GM12864 (cell line): Measurements from ENCODE around the gene FGR.

Experiments
- DNase-seq: peaks from one replicate; pipeline ENCODE4 v3.0.0-alpha.2; 2011; ENCODE audit warnings: low read depth
- H3K4me3 ChIP-seq: 2 replicates; pipeline ENCODE4 v1.5.1; 2011; ENCODE audit warnings: mild to moderate bottlenecking, low read depth, low read length, control low read depth
- TF ChIP-seq, protein P1 (sequence below): IDR thresholded peaks from 2 replicates; pipeline ENCODE4 v1.5.1; 2011; ENCODE audit warnings: low read depth, mild to moderate bottlenecking, moderate library complexity, low read length, control low read depth, inconsistent platforms; ENCODE audit errors: missing control alignments

Gene FGR

DNA sequence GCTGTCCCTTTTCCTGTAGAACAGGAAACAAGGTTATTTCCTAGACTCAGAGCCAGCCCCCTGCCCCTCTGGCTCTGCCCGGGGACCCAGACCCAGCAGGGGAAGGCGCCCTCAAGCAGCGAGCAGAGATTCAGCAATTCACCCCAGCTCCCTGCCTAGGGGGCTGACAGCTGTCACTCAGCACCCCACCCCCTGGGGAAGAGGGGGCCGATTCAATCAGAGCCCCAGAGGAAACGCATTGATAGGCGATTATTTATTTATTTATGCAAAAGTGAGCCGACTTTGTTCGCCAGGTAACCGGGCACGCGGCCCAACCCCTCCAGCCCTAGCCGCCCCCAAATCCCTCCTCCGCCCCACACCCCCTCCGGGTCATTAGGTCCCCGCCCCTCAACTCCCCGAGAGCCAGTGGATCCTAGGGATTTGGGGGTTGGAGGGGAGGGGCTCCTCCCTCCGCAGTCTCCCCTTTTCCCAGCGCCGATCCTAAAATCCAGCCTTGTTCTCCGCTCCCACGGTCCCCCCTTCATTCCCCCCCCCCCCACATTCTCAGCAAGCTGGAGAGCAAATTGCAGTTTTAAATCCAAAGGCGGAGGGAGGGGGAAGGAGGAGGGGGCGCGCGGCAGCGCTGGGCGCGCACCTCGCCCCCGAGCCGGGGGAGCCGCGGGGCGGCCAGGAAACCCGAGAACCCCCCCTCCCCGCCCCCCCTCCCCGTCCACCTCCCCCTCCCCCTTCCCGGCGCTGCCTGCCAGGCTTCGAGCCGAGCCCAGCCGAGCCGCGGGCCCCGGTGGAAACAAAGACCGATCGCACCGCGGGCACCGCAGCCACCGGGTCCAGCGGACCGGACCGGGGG, 32.3 kb downstream of the FGR start:
- DNase-seq, result no peak
- H3K4me3 ChIP-seq, result peak overlapping the region; percentile 61
- TF ChIP-seq, protein P1, sequence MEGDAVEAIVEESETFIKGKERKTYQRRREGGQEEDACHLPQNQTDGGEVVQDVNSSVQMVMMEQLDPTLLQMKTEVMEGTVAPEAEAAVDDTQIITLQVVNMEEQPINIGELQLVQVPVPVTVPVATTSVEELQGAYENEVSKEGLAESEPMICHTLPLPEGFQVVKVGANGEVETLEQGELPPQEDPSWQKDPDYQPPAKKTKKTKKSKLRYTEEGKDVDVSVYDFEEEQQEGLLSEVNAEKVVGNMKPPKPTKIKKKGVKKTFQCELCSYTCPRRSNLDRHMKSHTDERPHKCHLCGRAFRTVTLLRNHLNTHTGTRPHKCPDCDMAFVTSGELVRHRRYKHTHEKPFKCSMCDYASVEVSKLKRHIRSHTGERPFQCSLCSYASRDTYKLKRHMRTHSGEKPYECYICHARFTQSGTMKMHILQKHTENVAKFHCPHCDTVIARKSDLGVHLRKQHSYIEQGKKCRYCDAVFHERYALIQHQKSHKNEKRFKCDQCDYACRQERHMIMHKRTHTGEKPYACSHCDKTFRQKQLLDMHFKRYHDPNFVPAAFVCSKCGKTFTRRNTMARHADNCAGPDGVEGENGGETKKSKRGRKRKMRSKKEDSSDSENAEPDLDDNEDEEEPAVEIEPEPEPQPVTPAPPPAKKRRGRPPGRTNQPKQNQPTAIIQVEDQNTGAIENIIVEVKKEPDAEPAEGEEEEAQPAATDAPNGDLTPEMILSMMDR, result no peak

DNA sequence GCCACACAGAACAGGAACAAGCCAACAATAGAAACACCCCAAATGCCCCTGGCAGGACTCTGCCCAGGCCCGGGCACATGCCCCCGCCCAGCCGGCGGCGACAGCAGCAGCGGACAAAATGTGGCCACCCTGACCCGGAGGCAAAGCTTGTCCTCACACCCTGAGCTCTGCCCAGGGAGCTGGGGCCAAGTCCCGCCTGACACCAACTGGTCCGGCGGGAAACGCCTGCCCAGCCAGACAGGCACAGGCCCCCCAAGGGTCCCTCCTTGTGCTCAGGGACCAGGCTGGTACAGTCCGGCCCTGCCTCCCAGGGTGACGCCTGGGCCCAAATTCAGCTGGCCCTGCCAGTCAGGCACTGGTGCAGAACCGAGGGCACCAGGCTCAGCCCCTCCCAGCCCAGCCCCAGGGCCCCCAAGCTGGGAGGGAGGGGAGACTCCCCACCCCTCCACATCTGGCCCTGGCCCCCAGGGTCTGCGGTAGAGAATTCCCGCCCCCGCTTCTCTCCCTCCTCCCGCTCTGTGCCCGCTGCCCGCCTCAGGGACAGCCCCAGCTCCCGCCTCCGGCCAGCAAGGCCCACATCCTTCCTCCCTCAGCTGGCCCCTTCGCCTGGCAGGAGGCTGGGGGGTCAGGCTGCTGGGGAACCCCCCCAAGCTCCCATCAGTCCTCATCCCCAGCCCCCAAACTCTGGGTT, 33.1 kb downstream of the FGR start:
- TF ChIP-seq, protein P1, result no peak
- no peak for DNase-seq
- peak overlapping the region; percentile 61 for H3K4me3 ChIP-seq

GRCh38 chr1:27601321-27601770, 33.6 kb downstream of the FGR start:
- TF ChIP-seq, protein P1, result no peak
- DNase-seq, result no peak
- H3K4me3 ChIP-seq, result no peak overlapping the region

DNA sequence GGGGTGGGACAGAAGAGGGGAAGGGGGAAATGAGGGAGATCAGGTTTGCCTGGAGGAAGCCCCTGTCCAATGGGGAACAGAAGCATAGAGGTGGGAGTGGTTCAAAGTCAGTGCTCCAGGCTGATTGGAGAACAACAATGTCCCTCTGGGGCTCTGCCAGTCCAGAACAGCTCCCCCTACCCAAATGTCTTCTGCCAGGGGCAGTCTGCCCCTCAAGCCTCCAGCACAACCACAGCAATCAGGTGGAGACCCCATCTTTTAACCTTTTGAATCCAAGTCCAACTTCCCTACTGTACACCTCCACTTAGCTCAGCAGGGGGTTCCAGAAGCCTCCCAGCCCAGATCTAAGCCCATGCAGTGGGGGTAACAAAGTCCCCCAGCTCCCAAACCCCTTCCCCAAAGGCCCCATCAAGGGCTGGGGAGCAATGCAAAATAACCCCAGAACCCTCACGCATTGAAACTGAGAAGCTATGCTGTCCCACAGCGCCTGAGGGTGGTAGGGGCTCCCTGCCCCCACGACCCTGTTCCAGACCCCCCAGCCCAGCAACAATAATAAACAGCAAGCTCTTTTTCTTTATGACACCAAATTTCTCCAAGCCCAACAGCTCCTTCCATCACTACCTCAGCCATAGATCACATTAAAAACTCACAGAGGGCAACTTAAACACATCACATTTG, 34.3 kb downstream of the FGR start:
- DNase-seq, result no peak
- TF ChIP-seq, protein P1, result no peak
- H3K4me3 ChIP-seq, result no peak overlapping the region

- DNase-seq, result no peak
- TF ChIP-seq, protein P1, result no peak
- no peak overlapping the region for H3K4me3 ChIP-seq
Observed at GRCh38 chr1:27599605-27600497, 35.1 kb downstream of the FGR start.

DNA sequence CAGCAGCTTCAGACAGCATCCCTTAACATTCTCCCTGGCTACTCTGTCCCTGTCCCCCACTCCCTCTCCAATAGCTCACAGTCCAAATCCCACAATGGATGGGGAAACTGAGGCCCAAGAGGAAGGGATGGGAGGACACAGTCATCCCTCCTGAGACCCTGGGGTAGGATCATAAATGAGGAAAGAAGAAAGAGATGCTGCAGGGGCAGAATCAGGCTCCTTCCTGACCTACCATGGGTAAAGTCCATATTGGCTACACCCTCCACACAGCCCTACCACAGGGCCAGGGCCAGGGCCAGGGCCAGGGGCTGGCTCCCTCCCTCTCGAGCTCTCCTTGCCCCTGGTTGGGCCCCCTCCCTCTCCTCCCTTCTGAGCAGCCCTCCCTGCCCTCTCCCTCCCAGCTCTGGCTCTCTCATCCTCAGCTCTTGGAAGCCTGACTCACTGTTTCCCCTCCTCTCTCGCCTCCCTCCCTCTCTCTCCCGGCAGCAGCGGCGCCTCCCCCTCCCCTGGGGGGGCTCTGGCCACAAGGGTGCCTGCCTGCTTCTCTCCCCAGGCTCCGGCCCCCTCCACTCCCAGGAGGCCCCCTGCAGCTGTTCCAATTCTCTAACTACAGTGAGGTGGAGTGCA, 36.0 kb downstream of the FGR start:
- no peak overlapping the region for H3K4me3 ChIP-seq
- no peak for DNase-seq
- TF ChIP-seq, protein P1, result no peak
